Fibroblast of mammary gland (primary cell): ENCODE measurements around the gene MPP1.

Experiments used
- DNase-seq: peaks from one replicate; pipeline ENCODE4 v3.0.0-alpha.2; 2010; ENCODE audit warnings: low read depth
- H3K4me3 ChIP-seq: 2 replicates; pipeline ENCODE4 v1.5.1; 2011; ENCODE audit warnings: low read depth, mild to moderate bottlenecking, low read length, moderate library complexity; ENCODE audit not compliant: control insufficient read depth
- CTCF ChIP-seq: conservative IDR thresholded peaks from 2 replicates; pipeline ENCODE4 v1.5.1; 2011; ENCODE audit warnings: low read depth, low read length, inconsistent platforms; ENCODE audit not compliant: control insufficient read depth, insufficient read depth

The MPP1 gene

GRCh38 chrX:154738011-154738738 lies 67.1 kb downstream of the MPP1 start:
- no peak for TF ChIP-seq CTCF
- no peak overlapping the region for H3K4me3 ChIP-seq
- DNase-seq, result peak; percentile 87

- no peak for DNase-seq
- no peak overlapping the region for H3K4me3 ChIP-seq
- TF ChIP-seq CTCF, result no peak
These were observed 68.1 kb downstream of the MPP1 start for GRCh38 chrX:154737136-154737535.

- TF ChIP-seq CTCF, result no peak
- DNase-seq, result peak; percentile 95
These were observed 69.4 kb downstream of the MPP1 start for GRCh38 chrX:154735695-154736393.

GRCh38 chrX:154734061-154734781 lies 71.1 kb downstream of the MPP1 start:
- no peak overlapping the region for H3K4me3 ChIP-seq
- TF ChIP-seq CTCF, result no peak
- peak; percentile 86 for DNase-seq

More at GRCh38 chrX:154735695-154736393, 69.4 kb downstream of the MPP1 start:
- H3K4me3 ChIP-seq, result no peak overlapping the region

GRCh38 chrX:154733066-154733425 lies 72.2 kb downstream of the MPP1 start:
- peak; percentile 76 for DNase-seq
- H3K4me3 ChIP-seq, result no peak overlapping the region
- no peak for TF ChIP-seq CTCF

- TF ChIP-seq CTCF, result no peak
- peak; percentile 77 for DNase-seq
- H3K4me3 ChIP-seq, result no peak overlapping the region
These were observed 72.7 kb downstream of the MPP1 start for GRCh38 chrX:154732421-154733065.
